GM12891 (cell line): ENCODE data around the gene LPCAT1.

Experiments used
- POLR2A ChIP-seq: IDR thresholded peaks from 2 replicates; pipeline ENCODE4 v1.6.1; 2011; ENCODE audit warnings: low read depth, low read length, control low read depth
- POU2F2 ChIP-seq: IDR thresholded peaks from 2 replicates; pipeline ENCODE4 v1.6.1; 2011; ENCODE audit warnings: low read depth, mild to moderate bottlenecking, control low read depth, low read length, moderate library complexity

DNA sequence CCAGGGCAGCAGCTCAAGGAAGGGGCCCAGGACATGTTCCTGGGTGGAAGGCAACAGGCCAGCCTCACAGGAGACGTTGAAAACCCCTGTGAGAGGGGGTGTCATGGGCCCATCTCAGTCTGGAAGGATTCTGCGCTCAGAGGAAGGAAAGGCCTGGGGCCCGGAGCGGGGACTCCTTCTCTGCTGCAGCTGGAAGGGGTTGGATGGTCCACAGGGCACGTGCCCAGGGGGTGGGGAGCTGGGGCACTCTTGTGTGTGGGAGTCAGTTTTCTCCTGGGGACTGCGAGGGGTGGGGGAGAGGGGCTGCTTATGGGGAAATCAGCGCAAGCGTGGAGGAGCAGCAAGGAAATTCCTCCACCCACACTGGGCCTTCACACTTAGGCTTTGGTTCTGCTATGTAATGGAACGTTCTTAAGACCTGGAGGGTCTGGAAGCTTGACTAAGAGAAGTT, 2.9 kb upstream of the LPCAT1 start:
- TF ChIP-seq POLR2A (no peak), POU2F2 (no peak)
